Activated effector memory CD4-positive, alpha-beta T cell treated with Interleukin-2 at 50 U/mL for 16 hours (primary cell): Measurements from ENCODE around the gene EIF2B2.
"Not testable (repeated sequence)": the region's sequence is repeated elsewhere in the genome, so short reads cannot be mapped to it uniquely, and the experiment has no call there.

ENCODE experiments used
- DNase-seq: peaks from one replicate; pipeline ENCODE4 v3.0.0-alpha.2; 2020

EIF2B2 gene

GRCh38 chr14:74974364-74975058, 28.2 kb upstream of the EIF2B2 start:
- no peak for DNase-seq

GRCh38 chr14:74975059-74975810, 27.5 kb upstream of the EIF2B2 start:
- no peak for DNase-seq

- DNase-seq: no peak
Measured at GRCh38 chr14:74976264-74977113, 26.2 kb upstream of the EIF2B2 start.

GRCh38 chr14:74977164-74977900, 25.4 kb upstream of the EIF2B2 start:
- DNase-seq: no peak

- DNase-seq: no peak
Measured at GRCh38 chr14:74977901-74978385, 24.8 kb upstream of the EIF2B2 start.

- DNase-seq: no peak
Measured at GRCh38 chr14:74978416-74978947, 24.2 kb upstream of the EIF2B2 start.

GRCh38 chr14:74979029-74979428, 23.7 kb upstream of the EIF2B2 start:
- no peak for DNase-seq

GRCh38 chr14:74979442-74980397, 23.0 kb upstream of the EIF2B2 start:
- no peak for DNase-seq

GRCh38 chr14:74980398-74980730, 22.4 kb upstream of the EIF2B2 start:
- DNase-seq: no peak

- no peak for DNase-seq
Measured at GRCh38 chr14:74980731-74981461, 21.8 kb upstream of the EIF2B2 start.

- no peak for DNase-seq
Measured at GRCh38 chr14:74981462-74981782, 21.3 kb upstream of the EIF2B2 start.

GRCh38 chr14:74981833-74982232, 20.9 kb upstream of the EIF2B2 start:
- DNase-seq: no peak

- DNase-seq: no peak
Measured at GRCh38 chr14:74982661-74983060, 20.1 kb upstream of the EIF2B2 start.

- DNase-seq: no peak
Measured at GRCh38 chr14:74983343-74983742, 19.4 kb upstream of the EIF2B2 start.

- no peak for DNase-seq
Measured at GRCh38 chr14:74984236-74985027, 18.3 kb upstream of the EIF2B2 start.

GRCh38 chr14:74985028-74985310, 17.8 kb upstream of the EIF2B2 start:
- DNase-seq: no peak

- no peak for DNase-seq
Measured at GRCh38 chr14:74985806-74986205, 16.9 kb upstream of the EIF2B2 start.

GRCh38 chr14:74988131-74988530, 14.6 kb upstream of the EIF2B2 start:
- DNase-seq: no peak

- DNase-seq: no peak
Measured at GRCh38 chr14:74988993-74989392, 13.7 kb upstream of the EIF2B2 start.

- not testable (repeated sequence) for DNase-seq
Measured at GRCh38 chr14:74994182-74994581, 8.5 kb upstream of the EIF2B2 start.
